Type B pancreatic cell (in vitro differentiated cells): ENCODE measurements around the gene SERPINA1. TPM values are rescaled to one million over a fixed set of nuclear protein-coding genes. Genes with fewer than 3 reads are reported as not detected.
A peak's percentile ranks its signal among the peaks of the same experiment; 100 is the strongest.
"Not testable (repeated sequence)": the region's sequence is repeated elsewhere in the genome, so short reads cannot be mapped to it uniquely, and the experiment has no call there.

Experiments
- DNase-seq: peaks from one replicate; pipeline ENCODE4 v3.0.0; 2021; ENCODE audit warnings: mixed read lengths; ENCODE audit not compliant: unreplicated experiment; ENCODE audit errors: extremely low spot score
- H3K27ac Mint-ChIP-seq: 2 replicates; pipeline ENCODE4 v1.8.0; 2021; ENCODE audit warnings: mild to moderate bottlenecking, mixed read lengths
- H3K27me3 Mint-ChIP-seq: 2 replicates; pipeline ENCODE4 v1.8.0; 2021; ENCODE audit warnings: mixed read lengths
- H3K36me3 Mint-ChIP-seq: 2 replicates; pipeline ENCODE4 v1.8.0; 2021; ENCODE audit warnings: mixed read lengths
- H3K4me1 Mint-ChIP-seq: one replicate; pipeline ENCODE4 v1.8.0; 2021; ENCODE audit warnings: mixed read lengths; ENCODE audit not compliant: unreplicated experiment
- H3K4me3 Mint-ChIP-seq: 2 replicates; pipeline ENCODE4 v1.8.0; 2021; ENCODE audit warnings: mild to moderate bottlenecking, mixed read lengths
- H3K9me3 Mint-ChIP-seq: 2 replicates; pipeline ENCODE4 v1.8.0; 2021; ENCODE audit warnings: mixed read lengths
- total RNA-seq: library from RNA; stranded (reverse); gene quantifications from 2 replicates; pipeline ENCODE4 v1.2.1, GENCODE V29; 2021; ENCODE audit warnings: low replicate concordance
- TF ChIP-seq, protein P1 (sequence below): fragments of 200-600 bp; sonication (generic); conservative IDR thresholded peaks from 2 replicates; pipeline ENCODE4 v1.5.0; 2021; ENCODE audit warnings: antibody characterized with exemption, mild to moderate bottlenecking

SERPINA1 gene
- total RNA-seq, 1 donor from 2014 or later: 313 TPM

DNA sequence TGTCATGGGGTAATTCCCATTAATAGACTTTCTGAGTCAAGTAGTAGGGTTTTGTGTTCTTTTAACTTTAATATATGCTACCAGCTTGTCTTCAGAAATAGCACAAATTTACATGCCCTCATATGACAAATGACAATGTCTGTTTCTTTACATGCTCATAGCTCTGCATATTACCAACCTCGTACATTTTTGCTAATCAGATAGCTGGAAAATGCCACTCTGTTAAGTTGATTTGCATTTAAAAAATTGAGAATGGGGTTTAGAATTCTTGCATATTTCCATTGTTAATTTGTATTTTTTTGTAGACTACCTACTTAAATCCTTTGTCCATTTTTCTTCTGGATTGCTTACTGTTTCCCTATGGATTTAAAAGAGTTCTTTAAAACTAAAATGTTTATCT lies 31.2 kb downstream of the SERPINA1 start:
- Mint-ChIP-seq H3K36me3 (no peaks in the 10 kb centered on the region), H3K9me3 (no peaks in the 10 kb centered on the region), H3K27ac (no peak overlapping the region), H3K4me3 (no peak overlapping the region), H3K27me3 (peaks cover 12% of the 10 kb centered on the region), H3K4me1 (peaks cover 4% of the 10 kb centered on the region)
- TF ChIP-seq, protein P1, sequence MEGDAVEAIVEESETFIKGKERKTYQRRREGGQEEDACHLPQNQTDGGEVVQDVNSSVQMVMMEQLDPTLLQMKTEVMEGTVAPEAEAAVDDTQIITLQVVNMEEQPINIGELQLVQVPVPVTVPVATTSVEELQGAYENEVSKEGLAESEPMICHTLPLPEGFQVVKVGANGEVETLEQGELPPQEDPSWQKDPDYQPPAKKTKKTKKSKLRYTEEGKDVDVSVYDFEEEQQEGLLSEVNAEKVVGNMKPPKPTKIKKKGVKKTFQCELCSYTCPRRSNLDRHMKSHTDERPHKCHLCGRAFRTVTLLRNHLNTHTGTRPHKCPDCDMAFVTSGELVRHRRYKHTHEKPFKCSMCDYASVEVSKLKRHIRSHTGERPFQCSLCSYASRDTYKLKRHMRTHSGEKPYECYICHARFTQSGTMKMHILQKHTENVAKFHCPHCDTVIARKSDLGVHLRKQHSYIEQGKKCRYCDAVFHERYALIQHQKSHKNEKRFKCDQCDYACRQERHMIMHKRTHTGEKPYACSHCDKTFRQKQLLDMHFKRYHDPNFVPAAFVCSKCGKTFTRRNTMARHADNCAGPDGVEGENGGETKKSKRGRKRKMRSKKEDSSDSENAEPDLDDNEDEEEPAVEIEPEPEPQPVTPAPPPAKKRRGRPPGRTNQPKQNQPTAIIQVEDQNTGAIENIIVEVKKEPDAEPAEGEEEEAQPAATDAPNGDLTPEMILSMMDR: no peak
- DNase-seq: no peak

DNA sequence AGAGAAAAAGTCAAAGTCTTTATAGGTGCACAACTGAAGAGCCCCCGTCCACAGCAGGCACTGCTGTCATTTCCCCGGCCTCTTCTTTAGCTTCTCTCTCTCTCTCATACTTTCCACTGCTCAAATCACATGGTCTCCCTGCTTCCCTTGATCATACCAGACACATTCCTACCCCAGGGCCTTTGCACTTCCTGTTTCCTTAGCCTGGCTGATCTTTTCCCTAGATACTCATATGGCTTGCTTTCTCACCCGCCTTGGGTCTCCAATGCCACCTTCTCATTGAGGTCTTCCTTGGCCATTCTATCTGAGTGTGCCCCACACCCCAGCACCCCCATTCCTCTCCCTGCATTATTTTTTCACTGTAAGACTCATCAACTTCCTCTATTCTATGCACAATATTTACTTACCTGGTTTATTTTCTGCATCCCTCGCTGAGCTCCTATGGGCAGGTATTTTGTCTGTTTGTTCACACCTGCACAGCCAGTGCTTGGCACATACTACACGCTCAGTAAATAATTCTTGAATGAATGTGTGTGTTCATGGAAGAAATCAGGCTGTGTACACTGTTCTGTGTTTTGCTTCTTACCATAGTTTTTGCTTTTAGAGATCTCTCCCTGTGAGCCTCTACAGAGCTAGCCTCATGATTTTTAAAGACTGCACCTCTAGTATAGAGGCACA lies 31.9 kb downstream of the SERPINA1 start:
- Mint-ChIP-seq H3K4me3 (no peak overlapping the region), H3K9me3 (no peaks in the 10 kb centered on the region), H3K27me3 (peaks cover 18% of the 10 kb centered on the region), H3K36me3 (no peaks in the 10 kb centered on the region), H3K27ac (no peak overlapping the region), H3K4me1 (peaks cover 4% of the 10 kb centered on the region)
- DNase-seq: no peak
- TF ChIP-seq, protein P1: no peak

DNA sequence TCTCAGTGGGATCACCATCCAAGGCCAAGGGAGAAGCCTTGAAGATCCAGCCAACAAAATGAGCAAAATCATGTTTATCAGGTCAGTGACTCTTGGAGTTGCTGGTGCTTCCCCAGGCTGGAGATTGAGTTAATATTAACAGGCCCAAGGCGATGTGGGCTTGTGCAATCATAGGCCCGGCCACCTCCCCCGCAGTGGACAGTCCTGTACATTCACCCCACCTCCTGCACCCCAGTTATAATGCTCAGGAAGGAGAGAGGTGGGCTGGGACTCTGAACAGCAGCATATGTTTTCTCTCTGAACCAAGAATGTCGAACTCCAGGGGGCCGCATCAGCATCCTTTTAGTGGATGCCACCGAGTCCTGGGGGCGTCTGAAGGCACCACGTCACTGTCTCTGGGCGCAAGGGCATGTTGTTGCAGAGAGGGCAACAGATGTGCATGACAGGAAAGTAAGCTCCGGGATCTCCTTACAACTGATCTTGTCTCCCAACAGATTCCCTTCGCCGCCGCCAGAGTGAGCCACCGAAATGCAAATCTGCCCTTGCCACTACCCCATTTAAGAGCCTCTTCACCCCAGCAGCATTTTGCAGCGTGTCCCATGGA lies 33.1 kb downstream of the SERPINA1 start:
- no peaks in the 10 kb centered on the region for H3K36me3 Mint-ChIP-seq
- H3K4me3 Mint-ChIP-seq: no peak overlapping the region
- TF ChIP-seq, protein P1: peak; percentile 64
- H3K27ac Mint-ChIP-seq: no peak overlapping the region
- H3K9me3 Mint-ChIP-seq: no peaks in the 10 kb centered on the region
- H3K4me1 Mint-ChIP-seq: peaks cover 4% of the 10 kb centered on the region
- peaks cover 20% of the 10 kb centered on the region for H3K27me3 Mint-ChIP-seq
- no peak for DNase-seq

DNA sequence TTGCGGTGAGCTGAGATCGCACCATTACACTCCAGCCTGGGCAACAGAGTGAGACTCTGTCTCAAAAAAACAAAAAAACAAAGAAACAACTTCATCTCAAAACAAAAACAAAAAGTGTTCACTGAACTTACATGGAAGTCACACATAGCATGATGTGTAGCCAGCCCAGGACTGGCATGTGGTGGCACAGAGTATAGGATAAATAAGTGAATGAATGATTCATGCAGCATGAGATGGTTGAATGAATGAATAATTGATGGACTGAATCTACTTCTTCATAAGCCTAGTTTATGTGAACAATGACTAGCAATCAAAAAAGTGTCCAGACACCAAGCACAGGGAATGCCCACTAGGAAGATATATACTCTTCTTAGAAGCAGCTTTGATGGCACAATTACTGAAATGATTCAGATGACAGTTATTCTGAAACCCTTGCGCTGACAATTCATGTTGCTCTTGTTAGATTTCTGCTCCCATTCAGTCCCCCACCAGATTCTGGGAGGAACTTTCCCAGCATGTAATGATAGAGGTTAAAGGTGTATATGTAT lies 33.7 kb downstream of the SERPINA1 start:
- TF ChIP-seq, protein P1: no peak
- H3K4me3 Mint-ChIP-seq: no peak overlapping the region
- H3K27me3 Mint-ChIP-seq: peaks cover 20% of the 10 kb centered on the region
- H3K9me3 Mint-ChIP-seq: no peaks in the 10 kb centered on the region
- no peak for DNase-seq
- H3K36me3 Mint-ChIP-seq: no peaks in the 10 kb centered on the region
- no peak overlapping the region for H3K27ac Mint-ChIP-seq
- H3K4me1 Mint-ChIP-seq: peaks cover 4% of the 10 kb centered on the region

DNA sequence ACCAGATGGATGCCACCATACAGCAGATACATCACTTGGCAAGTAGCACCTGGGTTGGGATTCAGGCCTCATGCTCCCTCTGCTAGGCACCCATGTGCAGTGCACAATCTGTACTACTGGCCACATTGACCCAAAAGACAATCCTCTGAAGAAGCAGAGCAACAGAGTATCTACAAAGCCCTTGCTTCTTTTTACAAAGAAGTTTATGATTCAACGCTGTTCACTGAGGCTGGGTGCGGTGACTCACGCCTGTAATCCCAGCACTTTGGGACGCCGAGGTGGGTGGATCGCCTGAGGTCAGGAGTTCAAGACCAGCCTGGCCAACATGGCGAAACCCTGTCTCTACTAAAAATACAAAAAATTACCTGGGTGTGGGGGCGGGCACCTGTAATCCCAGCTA lies 34.2 kb downstream of the SERPINA1 start:
- not testable (repeated sequence) for H3K4me1 Mint-ChIP-seq, H3K36me3 Mint-ChIP-seq, H3K4me3 Mint-ChIP-seq, DNase-seq, H3K27ac Mint-ChIP-seq, H3K9me3 Mint-ChIP-seq
- peaks cover 20% of the 10 kb centered on the region for H3K27me3 Mint-ChIP-seq

DNA sequence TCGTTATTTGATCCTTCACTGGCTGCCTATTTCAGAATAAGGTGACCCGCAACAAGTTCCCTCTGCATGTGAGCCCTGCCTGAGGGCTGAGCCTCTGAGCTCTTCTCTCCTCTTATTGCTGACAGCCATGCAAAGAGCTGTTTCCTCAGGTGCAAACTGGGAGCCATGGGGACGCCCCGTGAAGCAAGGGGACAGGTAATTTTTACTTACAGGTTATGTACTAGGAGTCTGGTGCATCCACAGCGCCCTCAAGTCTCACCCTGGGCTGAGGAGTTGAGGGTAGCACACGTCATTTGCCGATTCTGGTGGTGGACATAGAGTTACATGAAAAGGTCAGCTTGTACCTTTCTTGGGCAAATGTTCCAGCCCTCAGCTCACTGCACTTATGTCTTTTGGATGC lies 39.1 kb downstream of the SERPINA1 start:
- Mint-ChIP-seq H3K27me3 (peaks cover 12% of the 10 kb centered on the region), H3K9me3 (no peaks in the 10 kb centered on the region), H3K4me1 (no peaks in the 10 kb centered on the region), H3K27ac (no peak overlapping the region), H3K36me3 (no peaks in the 10 kb centered on the region), H3K4me3 (no peak overlapping the region)
- TF ChIP-seq, protein P1: no peak
- DNase-seq: no peak
